NCI-H446 (cell line): ENCODE data around the gene PAK5.
"Not testable (repeated sequence)": the region's sequence is repeated elsewhere in the genome, so short reads cannot be mapped to it uniquely, and the experiment has no call there.

Experiments used
- DNase-seq, 2 experiments: peaks; one replicate each; lab custom pipeline; 2025; lab: John Stamatoyannopoulos, UW

PAK5 gene

DNA sequence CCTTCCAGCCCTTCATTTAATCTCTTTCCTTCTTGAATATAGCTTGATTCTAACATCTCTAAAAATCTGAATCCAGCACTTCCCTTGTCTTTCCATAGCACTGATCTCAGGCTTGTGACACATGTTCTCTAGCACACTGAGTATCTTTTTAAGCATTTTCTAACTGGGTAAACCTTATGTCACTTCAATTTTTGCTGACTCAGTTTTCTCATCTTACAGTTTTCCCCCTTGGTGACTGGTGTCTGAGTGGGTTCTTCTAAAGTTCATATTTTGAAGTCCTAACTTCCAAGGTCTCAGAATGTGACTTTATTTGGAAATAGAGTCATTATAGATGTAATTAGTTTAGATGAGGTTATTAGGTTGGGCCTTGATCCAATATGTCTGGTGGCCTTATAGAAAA is 153.9 kb downstream of the PAK5 start:
- no peak for DNase-seq

- no peak for DNase-seq
Measured at GRCh38 chr20:9677100-9677623, 161.7 kb downstream of the PAK5 start.

DNA sequence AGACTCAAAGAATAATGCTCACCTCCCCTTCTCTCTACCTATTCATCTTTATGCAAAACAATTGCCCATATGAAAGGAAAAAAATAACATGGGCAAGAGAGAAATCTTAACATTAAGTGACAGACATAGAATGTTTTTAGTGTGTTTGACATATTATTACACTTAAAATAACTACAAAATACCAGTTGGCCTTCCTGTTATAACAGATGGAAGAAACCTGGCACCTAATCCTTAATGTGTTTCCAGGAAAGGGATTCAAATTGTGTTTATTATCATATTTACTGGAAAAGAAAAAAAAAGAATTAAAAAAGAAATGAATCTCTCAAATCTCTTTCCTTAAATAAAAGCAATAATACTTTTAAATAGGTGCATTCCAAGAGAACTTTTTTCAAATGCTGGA is 165.9 kb downstream of the PAK5 start:
- no peak for DNase-seq

- DNase-seq = no peak
Measured at GRCh38 chr20:9672027-9672426, 166.8 kb downstream of the PAK5 start.

GRCh38 chr20:9668381-9668780 is 170.5 kb downstream of the PAK5 start:
- no peak for DNase-seq

DNA sequence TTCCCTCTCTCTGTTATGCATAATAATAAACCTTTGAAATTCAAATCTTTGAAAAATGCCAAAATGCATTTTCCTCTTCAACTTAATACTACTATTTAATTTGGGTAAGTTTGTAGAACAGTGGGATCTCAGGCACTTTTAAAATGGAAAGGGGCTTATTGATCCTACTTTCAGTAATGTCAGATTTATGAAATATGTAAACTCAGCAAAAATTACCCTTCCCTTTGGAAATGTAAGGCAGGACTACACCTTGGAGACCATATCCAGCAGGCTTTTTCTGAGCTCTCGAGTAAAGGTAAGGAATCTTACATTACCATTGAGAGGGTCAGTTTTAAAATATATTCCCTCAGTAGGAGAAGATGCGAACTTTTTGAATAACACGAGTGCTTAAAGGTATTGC is 175.5 kb downstream of the PAK5 start:
- no peak for DNase-seq

- DNase-seq = no peak
Measured at GRCh38 chr20:9660236-9660868, 178.5 kb downstream of the PAK5 start.

DNA sequence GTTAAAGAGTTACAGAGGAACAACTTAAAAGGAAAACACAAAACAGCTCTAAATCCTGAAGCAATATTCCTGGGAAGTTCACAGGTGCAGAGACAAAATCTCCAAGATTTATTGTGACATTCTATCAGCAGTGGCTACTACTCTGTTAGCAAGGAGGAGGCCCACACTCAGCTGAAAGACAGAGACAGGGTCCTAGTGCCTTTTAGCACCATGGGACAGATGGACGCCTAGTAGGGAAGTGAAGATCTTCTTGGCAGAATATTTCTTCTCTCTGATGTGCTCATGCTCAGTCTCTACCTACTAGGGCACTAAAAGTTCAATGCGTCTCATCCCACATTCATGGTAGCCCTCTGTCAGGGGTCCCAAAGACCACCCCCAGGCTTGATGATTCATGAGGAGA is 191.1 kb downstream of the PAK5 start:
- peak in 1 of 2 experiments; percentile 7 for DNase-seq

GRCh38 chr20:9646375-9646774 is 192.5 kb downstream of the PAK5 start:
- DNase-seq = no peak

DNA sequence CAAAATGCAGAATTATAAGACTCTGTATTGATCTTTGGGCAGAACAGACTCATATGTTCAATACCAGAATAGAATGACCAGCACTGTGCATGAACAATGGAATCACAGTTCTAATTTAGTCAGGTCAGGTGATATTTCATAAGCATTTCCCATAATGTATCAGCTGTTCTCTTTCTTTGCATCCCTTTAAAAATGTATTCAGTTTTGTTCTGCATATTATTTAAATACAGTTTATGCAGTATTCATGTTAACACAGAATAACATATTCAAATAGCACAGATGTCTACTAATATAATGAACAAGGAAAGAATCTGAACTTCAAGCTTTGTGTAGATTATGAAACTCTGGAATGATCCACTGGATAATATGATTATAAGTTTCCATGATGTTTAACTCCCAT is 196.0 kb downstream of the PAK5 start:
- DNase-seq = no peak

- not testable (repeated sequence) for DNase-seq
Measured at GRCh38 chr20:9641499-9642000, 197.3 kb downstream of the PAK5 start.

DNA sequence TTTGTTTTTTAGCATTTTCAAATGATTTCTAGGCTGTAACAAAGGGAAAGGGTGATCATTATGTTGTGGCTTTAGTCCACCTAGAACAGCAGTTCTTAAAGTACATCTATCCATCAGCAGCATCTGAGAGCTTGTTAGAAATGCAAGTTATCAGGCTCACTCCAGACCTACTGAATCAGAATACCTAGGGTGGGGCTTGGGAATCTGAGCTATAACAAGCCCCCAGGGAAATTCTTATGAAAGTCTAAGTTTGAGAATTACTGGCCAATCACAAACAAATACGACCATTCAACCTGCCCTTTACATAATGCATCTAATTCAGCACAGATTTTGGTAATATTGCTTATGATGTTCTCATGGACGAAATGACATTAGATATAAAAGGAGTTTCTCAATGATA is 201.0 kb downstream of the PAK5 start:
- DNase-seq = no peak

DNA sequence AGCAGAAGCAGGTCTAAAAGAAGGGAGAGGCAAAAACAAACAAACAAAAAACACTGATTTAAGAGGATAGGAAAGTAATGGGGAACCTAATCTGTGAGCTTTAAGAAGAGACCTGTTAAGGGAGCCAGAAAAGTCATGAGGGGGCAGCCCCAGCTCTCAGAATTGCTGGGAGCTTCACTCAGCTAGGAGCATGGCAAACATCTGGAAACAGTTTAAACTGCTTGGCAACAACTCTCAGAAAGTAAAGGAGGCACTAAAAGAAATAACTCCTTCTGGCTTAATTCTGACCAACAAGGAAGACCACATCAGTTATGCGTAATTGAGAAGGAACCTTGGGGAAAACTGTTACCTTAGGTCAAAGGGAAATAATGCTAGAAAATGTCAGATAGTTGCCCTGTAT is 203.1 kb downstream of the PAK5 start:
- DNase-seq = no peak

- no peak for DNase-seq
Measured at GRCh38 chr20:9634327-9634726, 204.5 kb downstream of the PAK5 start.

DNA sequence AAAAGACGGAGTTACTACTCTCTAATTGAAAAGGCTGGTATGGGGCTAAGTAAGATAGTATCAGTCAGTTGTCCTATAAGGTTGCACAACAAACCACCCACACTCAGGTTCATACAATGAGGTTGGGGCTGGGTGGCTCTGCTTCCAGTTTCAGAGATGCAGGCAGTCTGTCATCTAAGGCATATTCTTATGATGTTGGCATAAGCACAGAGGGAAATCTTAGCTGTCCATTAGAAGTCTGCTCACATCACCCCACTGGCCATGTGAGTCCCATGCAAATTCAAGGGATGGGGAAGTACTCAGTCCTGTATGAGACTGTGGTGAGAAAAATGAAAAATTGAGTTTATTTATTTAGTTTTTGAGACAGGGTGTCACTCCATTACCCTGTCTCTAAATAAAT is 205.9 kb downstream of the PAK5 start:
- DNase-seq = no peak

GRCh38 chr20:9632265-9632664 is 206.6 kb downstream of the PAK5 start:
- no peak for DNase-seq

GRCh38 chr20:9630554-9630953 is 208.3 kb downstream of the PAK5 start:
- no peak for DNase-seq

DNA sequence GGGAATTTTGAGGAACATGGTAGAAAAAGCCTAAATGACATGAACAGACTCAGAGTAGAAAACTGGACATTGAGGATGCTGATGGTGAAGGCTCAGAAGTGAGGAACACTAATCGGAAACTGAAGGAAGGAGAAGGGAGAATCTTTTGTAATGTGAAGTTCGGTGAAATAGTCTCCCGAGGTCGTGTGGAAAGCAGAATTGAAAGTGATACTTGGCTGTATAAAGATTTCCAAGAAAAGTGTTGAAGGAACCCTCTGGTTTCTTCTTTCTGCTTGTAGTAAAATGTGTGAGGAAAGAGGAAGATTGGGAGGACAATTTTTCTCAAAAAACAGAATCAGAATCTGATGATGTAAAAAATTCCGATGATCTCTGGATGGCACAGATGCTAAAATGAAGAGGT is 209.0 kb downstream of the PAK5 start:
- DNase-seq = no peak

DNA sequence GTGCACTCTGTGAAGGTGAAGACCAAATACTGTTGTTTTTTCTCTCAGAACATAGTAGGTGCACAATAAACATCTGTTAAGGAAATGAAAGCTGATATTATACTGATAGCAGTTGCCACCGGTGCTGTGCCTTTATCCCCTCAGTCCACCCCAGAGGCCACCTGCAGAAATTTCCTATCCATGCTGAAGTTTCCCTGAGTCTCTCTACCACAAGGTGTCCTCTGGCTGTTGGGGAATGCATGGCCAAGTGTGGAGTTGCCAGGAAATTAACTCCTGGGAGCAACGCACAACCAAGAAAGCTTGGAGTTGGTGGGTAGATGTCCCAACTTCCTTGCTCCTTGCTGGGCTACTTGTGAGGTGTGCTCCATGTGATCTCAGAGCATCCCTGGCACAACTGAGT is 210.3 kb downstream of the PAK5 start:
- DNase-seq = no peak

GRCh38 chr20:9628141-9628540 is 210.7 kb downstream of the PAK5 start:
- DNase-seq = no peak

DNA sequence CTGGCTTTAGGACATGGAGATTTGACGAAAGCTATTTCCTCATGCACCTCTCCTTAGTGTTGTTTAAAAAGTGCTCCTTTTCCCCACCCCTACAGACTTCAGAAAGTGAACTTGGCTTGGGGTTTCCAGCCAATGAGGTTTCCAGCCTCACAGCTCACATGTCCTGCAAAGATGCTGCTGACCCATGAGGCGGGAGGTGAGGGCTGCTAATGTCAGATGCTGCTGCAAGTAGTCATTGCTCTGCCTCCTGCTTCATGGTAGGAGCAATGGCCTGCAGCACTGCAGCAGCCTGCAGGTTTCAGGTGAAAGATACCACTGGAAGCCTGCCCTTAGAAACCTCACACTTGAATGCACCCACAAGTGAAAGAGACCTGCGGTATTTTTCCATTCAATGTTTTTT is 211.7 kb downstream of the PAK5 start:
- no peak for DNase-seq

DNA sequence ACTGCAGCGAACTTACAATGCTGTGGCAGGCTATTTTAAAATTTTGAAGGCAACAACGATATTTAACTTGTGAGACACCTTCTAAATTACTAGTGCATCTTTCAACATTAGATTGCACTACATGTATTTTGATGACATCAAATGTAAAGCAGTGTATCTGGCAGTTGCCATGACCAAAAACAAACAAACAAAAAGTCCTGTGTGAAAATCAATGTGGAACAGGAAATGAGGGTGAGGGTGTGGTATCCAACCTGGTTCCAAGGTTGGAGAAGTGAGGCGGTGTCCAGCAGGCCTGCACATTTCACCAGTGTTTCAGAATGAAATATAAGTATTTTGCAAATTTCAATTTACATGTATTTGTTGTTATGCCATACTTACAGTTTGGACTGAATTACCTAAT is 212.5 kb downstream of the PAK5 start:
- DNase-seq = no peak

- peak; percentile 60 to 81 for DNase-seq
Measured at GRCh38 chr20:9617940-9618339, 220.9 kb downstream of the PAK5 start.

DNA sequence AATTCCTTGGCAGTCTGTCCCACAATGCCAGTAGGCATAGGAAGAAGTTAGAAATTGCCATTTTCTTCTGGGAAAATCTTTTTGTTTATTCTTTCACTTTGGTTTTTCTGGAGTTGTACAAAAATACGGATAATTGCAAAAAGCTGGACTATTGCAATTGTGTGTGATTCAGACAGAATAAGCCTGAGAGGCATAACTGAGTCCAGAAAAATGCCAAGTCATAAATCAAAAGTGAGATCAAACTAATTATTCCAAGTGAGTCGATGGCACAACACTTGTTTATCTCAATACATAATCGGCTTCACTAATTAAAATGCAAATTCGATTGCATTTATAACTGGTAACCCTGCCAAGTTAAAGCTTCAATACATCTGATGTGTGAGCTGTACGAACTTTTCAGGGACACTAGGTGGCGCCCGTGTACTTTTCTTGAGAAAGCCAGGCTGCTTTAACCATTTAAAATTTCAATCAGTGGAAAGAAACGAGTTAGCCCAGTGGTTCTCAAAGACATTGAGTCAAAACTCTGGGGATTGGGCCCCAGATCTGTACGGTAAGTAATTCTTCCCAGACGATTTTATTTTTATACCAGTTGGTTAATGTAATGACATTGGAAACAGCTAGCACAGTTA is 221.9 kb downstream of the PAK5 start:
- peak; percentile 48 to 85 for DNase-seq
